ENCODE data around the gene FARSB. TPM values are rescaled to one million over a fixed set of nuclear protein-coding genes. Genes with fewer than 3 reads are reported as not detected.

The FARSB gene
- total RNA-seq: 10 to 100 TPM in 5 of 7 donors, 1 to 10 TPM in 2; 7.8 to 17.4 (median 12.6) TPM
- 10 to 100 TPM; 12.0 to 14.1 (median 13.5) TPM for polyA plus RNA-seq
- long read RNA-seq, donor 1, transcript FARSB-201 (17 exons, 3,369 nt): major isoform, 14 of 14 reads
- long read RNA-seq, donor 1, partial matches to known transcripts: 0 of 14 reads
- long read RNA-seq, donor 1, other reads (novel, unspliced or antisense): 0 of 14 reads
- long read RNA-seq, donor 2, partial matches to known transcripts: 0 of 4 reads
- long read RNA-seq, donor 2, other reads (novel, unspliced or antisense): 0 of 4 reads

- Histone ChIP-seq H3K27ac (peak within 1 kb of the TSS; percentile 91 to 95 (median 93)), H3K27me3 (replicated peaks in 1 of 7) (no peaks in the 10 kb centered on the region), H3K4me1 (peaks cover 9 to 57% (median 39%) of the 10 kb centered on the region in 6 donors), H3K4me3 (peak within 1 kb of the TSS; percentile 96 to 100 (median 98)), H3K36me3 (no peaks in the 10 kb centered on the region), H3K9me3 (no peaks in the 10 kb centered on the region)
- WGBS, 5 donors: 0 to 1% (median 0%) methylated on average over 39 to 45 of the region's 45 CpGs
- DNase-seq: peak; percentile 99
- peak in 1 of 3 donors; percentile 2 for TF ChIP-seq POLR2A (IDR thresholded peaks at IDR 0.05)
- peak; percentile 86 to 89 (median 87) for TF ChIP-seq POLR2AphosphoS5 (IDR thresholded peaks at IDR 0.05)
- TF ChIP-seq, protein P1, sequence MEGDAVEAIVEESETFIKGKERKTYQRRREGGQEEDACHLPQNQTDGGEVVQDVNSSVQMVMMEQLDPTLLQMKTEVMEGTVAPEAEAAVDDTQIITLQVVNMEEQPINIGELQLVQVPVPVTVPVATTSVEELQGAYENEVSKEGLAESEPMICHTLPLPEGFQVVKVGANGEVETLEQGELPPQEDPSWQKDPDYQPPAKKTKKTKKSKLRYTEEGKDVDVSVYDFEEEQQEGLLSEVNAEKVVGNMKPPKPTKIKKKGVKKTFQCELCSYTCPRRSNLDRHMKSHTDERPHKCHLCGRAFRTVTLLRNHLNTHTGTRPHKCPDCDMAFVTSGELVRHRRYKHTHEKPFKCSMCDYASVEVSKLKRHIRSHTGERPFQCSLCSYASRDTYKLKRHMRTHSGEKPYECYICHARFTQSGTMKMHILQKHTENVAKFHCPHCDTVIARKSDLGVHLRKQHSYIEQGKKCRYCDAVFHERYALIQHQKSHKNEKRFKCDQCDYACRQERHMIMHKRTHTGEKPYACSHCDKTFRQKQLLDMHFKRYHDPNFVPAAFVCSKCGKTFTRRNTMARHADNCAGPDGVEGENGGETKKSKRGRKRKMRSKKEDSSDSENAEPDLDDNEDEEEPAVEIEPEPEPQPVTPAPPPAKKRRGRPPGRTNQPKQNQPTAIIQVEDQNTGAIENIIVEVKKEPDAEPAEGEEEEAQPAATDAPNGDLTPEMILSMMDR (IDR thresholded peaks at IDR 0.05 in 8 of 11, conservative IDR thresholded peaks at IDR 0.05 in 3 of 11): peak in 1 of 11 experiments; percentile 40
- intact Hi-C loops (cut with DNase I; ENCODE audit: low total_unique reads): no loop called here
Measured at GRCh38 chr2:222655787-222656525, at the start of gene FARSB. Gene FARSB (minus strand): TSS chr2:222656092. CDS start chr2:222656073, 19 bp downstream.

GRCh38 chr2:222703886-222704285 is 48.0 kb upstream of the FARSB start:
- no peak for DNase-seq
- intact Hi-C loops (cut with DNase I; ENCODE audit: low total_unique reads): no loop called here
- H3K27me3 ChIP-seq (replicated peaks in 1 of 7): peaks cover 0 to 26% (median 0%) of the 10 kb centered on the region in 7 donors
- TF ChIP-seq POLR2AphosphoS5 (IDR thresholded peaks at IDR 0.05) (no peak), POLR2A (IDR thresholded peaks at IDR 0.05) (no peak)
- TF ChIP-seq, protein P1 (IDR thresholded peaks at IDR 0.05 in 8 of 11, conservative IDR thresholded peaks at IDR 0.05 in 3 of 11): no peak
- 70 to 89% (median 83%) methylated on average over 3 of the region's 3 CpGs for WGBS, 5 donors
- no peak overlapping the region for H3K4me3 ChIP-seq
- no peaks in the 10 kb centered on the region for H3K9me3 ChIP-seq
- no peak overlapping the region for H3K27ac ChIP-seq
- H3K4me1 ChIP-seq: peaks cover 0 to 20% (median 5%) of the 10 kb centered on the region in 6 donors
- no peaks in the 10 kb centered on the region for H3K36me3 ChIP-seq

GRCh38 chr2:222703091-222703490 is 47.2 kb upstream of the FARSB start:
- no peak for DNase-seq
- no peaks in the 10 kb centered on the region for H3K9me3 ChIP-seq
- intact Hi-C loops (cut with DNase I; ENCODE audit: low total_unique reads): no loop called here
- H3K27ac ChIP-seq: no peak overlapping the region
- 55 to 70% (median 67%) methylated on average over 2 of the region's 2 CpGs for WGBS, 5 donors
- H3K27me3 ChIP-seq (replicated peaks in 1 of 7): peaks cover 0 to 18% (median 0%) of the 10 kb centered on the region in 7 donors
- TF ChIP-seq, protein P1 (IDR thresholded peaks at IDR 0.05 in 8 of 11, conservative IDR thresholded peaks at IDR 0.05 in 3 of 11): no peak
- TF ChIP-seq POLR2AphosphoS5 (IDR thresholded peaks at IDR 0.05) (no peak), POLR2A (IDR thresholded peaks at IDR 0.05) (no peak)
- peaks cover 0 to 12% (median 3%) of the 10 kb centered on the region in 6 donors for H3K4me1 ChIP-seq
- no peaks in the 10 kb centered on the region for H3K36me3 ChIP-seq
- no peak overlapping the region for H3K4me3 ChIP-seq

- no peak for DNase-seq
- TF ChIP-seq, protein P1 (IDR thresholded peaks at IDR 0.05 in 8 of 11, conservative IDR thresholded peaks at IDR 0.05 in 3 of 11): no peak
- TF ChIP-seq POLR2A (IDR thresholded peaks at IDR 0.05): no peak
- TF ChIP-seq POLR2AphosphoS5 (IDR thresholded peaks at IDR 0.05): no peak
- intact Hi-C loops (cut with DNase I; ENCODE audit: low total_unique reads): no loop called here
- Histone ChIP-seq H3K4me3 (no peak overlapping the region), H3K27ac (no peak overlapping the region), H3K27me3 (replicated peaks in 1 of 7) (peaks cover 0 to 19% (median 0%) of the 10 kb centered on the region in 7 donors), H3K4me1 (peaks cover 0 to 4% (median 0%) of the 10 kb centered on the region in 6 donors), H3K36me3 (no peaks in the 10 kb centered on the region), H3K9me3 (no peaks in the 10 kb centered on the region)
- 32 to 49% (median 39%) methylated on average over 5 of the region's 5 CpGs for WGBS, 5 donors
Measured at GRCh38 chr2:222701721-222702131, 45.8 kb upstream of the FARSB start.
